GM13976 (cell line): Measurements from ENCODE around the gene CDAN1.
"Not testable (repeated sequence)": the region's sequence is repeated elsewhere in the genome, so short reads cannot be mapped to it uniquely, and the experiment has no call there.

Source experiments
- DNase-seq: peaks from one replicate; pipeline ENCODE4 v3.0.0; 2012; ENCODE audit warnings: low spot score
- CTCF ChIP-seq: IDR thresholded peaks from 2 replicates; pipeline ENCODE4 v1.5.1; 2012; ENCODE audit warnings: borderline replicate concordance, mild to moderate bottlenecking; ENCODE audit not compliant: insufficient read depth; ENCODE audit errors: extremely low read depth, missing control alignments, control extremely low read depth
- in situ Hi-C: fragments of 300-500 bp; cut with MboI; formaldehyde crosslinking; loops from one replicate; pipeline ENCODE4 v1.12.0; 2022; ENCODE audit warnings: low sequenced_read_pairs, mixed read lengths, inconsistent platforms; ENCODE audit not compliant: unreplicated experiment

CDAN1 gene

DNA sequence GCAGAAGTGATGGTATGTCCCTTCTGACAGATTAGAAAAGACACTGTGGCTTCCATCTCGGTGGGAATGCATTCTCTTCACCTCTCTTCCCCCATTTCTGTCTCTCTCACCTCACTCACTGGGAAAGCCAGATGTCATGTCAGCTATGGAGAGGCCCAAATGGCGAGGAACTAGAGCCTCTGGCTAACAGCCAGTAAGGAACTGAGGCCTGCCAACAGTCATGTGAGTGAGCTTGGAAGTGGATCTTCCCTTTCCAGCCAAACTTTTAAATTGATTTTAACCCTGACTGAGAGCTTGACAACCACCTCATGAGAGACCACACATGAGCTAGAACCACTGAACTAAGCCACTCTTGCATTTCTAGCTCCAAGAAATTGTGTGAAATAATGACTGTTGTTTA lies 35.2 kb upstream of the CDAN1 start:
- no peak for TF ChIP-seq CTCF
- no peak for DNase-seq
- in situ Hi-C loops = no loop called here

DNA sequence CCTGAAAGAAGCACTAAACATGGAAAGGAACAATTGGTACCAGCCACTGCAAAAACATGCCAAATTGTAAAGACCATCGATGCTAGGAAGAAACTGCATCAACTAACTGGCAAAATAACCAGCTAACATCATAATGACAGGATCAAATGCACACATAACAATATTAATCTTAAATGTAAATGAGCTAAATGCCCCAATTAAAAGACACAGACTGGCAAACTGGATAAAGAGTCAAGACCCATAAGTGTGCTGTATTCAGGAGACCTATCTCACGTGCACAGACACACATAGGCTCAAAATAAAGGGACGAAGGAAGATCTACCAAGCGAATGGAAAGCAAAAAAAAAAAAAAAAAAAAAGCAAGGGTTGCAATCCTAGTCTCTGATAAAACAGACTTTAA lies 29.2 kb upstream of the CDAN1 start:
- DNase-seq, in situ Hi-C loops: not testable (repeated sequence)

- in situ Hi-C loops, DNase-seq: not testable (repeated sequence)
Measured at GRCh38 chr15:42764154-42764731, 27.3 kb upstream of the CDAN1 start.

DNA sequence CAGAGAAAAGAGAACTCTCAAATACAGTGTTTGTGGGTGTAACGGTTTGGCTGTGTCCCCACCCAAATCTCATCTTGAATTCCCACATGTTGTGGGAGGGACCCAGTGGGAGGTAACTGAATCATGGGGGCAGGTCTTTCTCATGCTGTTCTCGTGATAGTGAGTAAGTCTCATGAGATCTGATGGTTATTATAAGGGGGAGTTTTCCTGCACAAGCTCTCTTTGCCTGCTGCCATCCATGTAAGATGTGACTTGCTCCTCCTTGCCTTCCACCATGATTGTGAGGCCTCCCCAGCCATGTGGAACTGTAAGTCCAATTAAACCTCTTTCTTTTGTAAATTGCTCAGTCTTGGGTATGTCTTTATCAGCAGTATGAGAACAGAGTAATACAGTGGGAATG lies 24.9 kb upstream of the CDAN1 start:
- DNase-seq, in situ Hi-C loops: not testable (repeated sequence)

- in situ Hi-C loops = no loop called here
- no peak for TF ChIP-seq CTCF
- DNase-seq = no peak
Measured at GRCh38 chr15:42760759-42761158, 23.8 kb upstream of the CDAN1 start.

GRCh38 chr15:42759093-42759492 lies 22.2 kb upstream of the CDAN1 start:
- DNase-seq = no peak
- TF ChIP-seq CTCF = no peak
- in situ Hi-C loops = no loop called here

- DNase-seq = no peak
- TF ChIP-seq CTCF = no peak
- in situ Hi-C loops = no loop called here
Measured at GRCh38 chr15:42750306-42750705, 13.4 kb upstream of the CDAN1 start.

- in situ Hi-C loops = no loop called here
Measured at GRCh38 chr15:42749266-42749665, 12.3 kb upstream of the CDAN1 start.

More at GRCh38 chr15:42749266-42749665, 12.3 kb upstream of the CDAN1 start:
- DNase-seq = no peak
- no peak for TF ChIP-seq CTCF
